DMS 273 (cell line): ENCODE data around the gene RNF150.

Experiments
- DNase-seq: peaks from one replicate; lab custom pipeline; 2025; ENCODE audit not compliant: unreplicated experiment; lab: John Stamatoyannopoulos, UW

The RNF150 gene

GRCh38 chr4:140930557-140930956, 202.7 kb downstream of the RNF150 start:
- no peak for DNase-seq

DNA sequence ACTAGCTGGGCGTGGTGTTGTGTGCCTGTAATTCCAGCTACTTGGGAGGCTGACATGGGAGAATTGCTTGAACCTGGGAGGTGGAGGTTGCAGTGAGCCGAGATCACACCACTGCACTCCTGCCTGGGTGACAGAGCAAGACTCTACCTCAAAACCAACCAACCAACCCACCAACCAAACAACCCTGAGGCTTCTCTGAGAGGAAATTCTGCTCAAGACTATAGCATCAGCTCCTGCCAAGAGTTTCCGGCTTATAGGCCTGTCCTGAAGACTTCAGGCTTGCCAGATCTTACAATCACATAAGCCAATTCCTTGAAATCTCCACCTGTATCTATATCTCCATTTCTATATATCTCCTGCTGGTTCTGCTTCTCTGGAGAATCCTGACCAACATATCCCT, 203.3 kb downstream of the RNF150 start:
- DNase-seq: no peak

GRCh38 chr4:140928880-140929279, 204.4 kb downstream of the RNF150 start:
- no peak for DNase-seq

DNA sequence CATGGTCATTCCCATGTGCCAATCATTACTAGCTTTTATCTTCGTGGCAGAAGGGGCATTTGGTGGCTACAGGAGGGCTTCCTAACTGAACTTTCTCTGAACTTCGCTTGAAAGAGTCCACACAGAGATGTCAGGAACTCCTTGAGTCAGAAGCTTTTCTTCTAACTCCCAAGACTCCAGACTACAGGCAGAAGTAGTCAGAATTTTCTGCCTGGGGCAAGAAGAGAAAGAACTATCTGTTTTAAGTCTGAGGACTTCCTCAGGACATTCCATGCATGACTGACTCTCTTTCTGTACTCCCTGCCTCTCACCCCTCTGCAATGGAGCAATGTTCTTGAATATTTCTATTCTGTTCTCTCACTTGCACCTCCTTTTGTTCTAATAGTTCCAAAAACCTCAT, 206.6 kb downstream of the RNF150 start:
- no peak for DNase-seq

- DNase-seq: no peak
Measured at GRCh38 chr4:140925417-140925816, 207.9 kb downstream of the RNF150 start.

DNA sequence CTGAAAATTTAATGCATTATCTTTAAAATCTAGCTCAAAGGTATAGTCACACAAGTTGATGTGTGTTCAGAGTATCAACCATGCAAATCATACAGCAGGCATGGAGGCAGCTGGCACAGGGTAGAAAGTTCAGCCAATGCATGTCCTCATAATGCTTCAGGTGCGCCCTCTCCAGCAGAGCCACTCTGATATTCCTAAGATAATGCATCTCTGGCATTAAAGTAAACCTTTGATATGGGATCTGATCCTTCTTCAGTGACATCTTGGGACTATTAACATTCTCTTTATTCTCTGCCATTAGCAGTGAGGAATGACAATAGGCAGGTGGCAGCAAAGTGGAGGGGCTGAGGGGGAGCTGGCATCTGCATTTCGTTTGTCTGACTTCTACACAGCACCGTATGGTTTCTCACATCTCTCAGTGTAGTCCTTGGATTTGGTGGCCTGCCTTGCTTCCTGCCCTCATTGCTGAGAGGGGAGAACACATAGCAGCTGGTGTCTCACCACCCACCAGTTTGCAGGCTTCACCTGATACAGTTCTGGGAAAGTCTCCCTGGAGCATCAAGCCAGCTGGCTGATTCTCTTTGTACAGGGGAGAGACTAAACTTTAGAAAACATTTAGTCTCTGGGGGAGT, 208.4 kb downstream of the RNF150 start:
- peak; percentile 20 for DNase-seq

DNA sequence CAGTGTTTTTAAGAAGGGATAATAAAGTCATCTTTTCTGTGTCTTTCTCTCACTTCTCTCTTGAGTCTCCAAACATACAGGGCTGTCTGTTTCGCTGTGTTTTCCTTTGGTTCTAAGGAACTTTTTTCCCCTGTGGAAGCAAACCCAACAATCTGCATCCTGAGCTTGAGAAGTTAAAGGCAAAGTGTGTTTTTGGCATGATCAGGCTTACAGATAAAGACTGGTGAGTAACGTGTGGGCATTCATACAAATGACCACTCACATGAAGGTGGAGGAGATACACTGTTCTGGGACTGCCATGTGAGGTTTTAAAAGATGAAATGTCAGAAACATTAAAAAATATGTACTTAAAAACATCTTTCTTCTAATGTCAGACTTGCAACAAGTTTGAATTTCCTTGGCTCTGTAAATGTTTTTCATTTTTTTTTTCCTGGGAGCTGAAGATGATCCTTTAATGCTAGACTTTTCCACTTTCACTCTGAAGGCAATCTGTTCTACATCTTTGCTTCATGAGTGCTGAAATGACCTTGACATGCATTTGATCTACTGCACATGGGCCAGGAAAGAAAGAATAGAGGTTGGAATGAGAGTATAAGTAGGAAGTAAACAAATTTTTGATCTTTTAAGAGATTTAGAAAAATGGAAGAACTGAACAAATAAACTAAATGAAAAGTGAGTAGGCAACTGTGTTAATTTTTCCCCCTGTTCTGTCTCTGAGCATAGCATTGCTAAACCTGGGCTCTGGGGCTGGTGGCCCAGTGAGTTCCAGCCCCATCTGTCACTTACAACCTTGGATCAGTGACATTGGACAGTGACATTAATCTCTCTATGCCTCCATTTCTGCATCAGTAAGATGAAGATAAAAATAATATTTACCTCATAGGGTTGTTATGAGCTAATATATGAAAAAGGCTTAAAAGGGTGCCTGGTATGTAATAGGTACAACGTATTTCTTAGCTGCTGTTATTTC, 226.0 kb downstream of the RNF150 start:
- no peak for DNase-seq

DNA sequence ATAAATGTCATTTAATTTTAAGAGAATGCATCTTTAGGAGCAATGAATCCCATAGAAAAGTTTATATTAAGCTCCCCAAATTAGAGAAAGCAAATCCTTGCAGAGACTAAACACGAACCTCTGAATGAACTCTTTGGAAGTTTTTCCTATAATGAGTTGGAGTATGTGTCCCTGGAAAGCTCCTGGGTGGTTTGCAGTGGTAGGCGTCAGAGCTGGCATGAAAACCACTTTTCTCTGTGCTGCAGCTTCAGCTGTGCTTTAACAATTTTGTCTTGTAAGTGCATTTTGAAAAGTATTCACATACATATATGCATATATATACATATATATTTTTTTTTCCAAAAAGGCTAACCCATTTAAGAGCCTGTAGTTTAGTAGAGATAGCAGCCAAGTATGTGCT, 228.4 kb downstream of the RNF150 start:
- DNase-seq: no peak

DNA sequence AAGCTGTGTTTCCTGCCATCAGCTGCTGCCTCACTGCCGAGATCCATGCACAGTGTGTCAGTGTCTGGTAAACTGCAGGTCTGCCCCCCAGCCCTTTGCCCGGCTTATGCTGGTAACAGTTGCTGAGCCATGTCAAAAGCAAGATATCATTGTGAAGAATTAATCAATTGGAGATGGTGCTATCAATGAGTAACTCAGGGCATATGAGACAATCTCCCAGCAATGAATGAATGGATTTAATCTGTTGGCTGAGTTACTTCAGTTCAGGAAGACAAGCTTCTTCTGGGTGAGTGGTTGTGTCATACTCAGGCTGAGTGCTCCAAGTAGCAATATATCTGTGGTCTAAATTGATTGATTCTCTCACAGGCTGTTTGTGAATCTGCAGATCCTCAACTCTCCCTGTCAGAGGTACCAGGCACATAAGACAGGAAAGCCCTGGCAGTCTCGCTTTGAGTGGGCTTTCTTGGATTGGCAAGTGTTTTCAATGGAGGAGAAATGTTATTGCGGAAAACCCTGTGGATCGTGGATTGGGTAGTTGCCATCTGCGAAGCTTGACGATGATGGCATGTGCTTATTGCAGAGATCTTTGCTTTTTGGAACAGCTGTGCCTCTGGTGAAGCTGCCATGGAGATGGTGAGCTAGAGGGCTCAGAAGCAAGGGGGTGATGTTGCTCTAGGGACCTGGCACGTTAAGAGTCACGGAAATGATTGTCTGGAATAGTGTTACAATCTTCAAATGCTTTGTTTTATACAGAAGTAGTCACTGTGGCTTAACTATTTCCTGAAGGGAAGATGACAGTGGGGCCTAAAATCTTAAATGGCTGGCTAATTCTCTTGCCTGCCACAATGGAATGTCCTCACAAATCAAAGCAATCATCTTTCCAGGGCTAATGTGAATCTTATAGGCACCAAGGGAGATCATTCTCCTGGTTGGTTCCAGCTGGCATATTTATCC, 229.5 kb downstream of the RNF150 start:
- no peak for DNase-seq

DNA sequence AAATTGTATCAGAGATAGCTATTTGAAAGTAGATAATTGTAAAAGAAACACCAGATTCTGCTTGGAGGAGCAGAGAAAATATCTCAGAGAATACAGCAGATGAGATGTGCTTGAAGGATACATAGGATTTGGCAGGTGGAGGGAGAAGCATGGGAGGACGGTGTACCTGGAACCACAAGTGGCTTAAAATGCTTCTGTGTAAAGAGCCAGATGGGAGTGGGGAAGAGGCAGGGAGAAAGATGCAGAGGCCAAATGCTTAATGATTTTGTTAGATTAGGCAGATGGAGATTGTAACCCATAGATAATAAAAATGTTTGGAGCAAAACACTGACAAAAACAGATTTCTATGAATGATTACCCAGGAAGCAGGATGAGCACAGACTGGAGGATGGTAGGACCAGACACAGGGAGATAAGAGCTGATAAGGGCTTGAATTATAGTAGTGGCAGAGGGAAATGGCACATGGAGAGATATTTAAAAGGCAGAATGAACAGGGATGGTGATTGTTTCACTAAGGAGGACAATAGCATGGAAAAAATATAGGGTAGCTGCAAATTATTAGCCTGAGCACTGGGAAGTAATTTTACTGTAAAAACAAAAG, 231.4 kb downstream of the RNF150 start:
- DNase-seq: no peak

DNA sequence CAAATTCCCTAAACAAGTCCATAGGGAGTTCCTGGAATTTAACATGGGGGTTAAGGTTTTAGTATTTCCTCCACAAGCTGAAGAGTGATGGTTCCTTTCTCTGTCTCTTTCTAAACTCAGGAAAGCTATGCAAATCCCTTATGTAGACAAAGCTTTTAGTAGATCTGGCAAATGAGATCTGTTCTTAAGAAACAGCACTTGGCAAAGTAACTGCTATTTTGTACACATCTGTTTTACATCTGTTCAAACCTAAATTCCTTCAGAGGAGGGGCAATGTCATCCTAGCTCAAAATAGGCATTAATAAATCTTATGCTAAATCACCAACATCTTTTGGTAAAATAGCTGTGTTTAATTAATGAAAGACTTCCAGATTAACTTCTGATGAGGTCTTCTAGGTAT, 239.3 kb downstream of the RNF150 start:
- DNase-seq: no peak

GRCh38 chr4:140888054-140888453, 245.2 kb downstream of the RNF150 start:
- DNase-seq: no peak

- DNase-seq: no peak
Measured at GRCh38 chr4:140887467-140887866, 245.8 kb downstream of the RNF150 start.

DNA sequence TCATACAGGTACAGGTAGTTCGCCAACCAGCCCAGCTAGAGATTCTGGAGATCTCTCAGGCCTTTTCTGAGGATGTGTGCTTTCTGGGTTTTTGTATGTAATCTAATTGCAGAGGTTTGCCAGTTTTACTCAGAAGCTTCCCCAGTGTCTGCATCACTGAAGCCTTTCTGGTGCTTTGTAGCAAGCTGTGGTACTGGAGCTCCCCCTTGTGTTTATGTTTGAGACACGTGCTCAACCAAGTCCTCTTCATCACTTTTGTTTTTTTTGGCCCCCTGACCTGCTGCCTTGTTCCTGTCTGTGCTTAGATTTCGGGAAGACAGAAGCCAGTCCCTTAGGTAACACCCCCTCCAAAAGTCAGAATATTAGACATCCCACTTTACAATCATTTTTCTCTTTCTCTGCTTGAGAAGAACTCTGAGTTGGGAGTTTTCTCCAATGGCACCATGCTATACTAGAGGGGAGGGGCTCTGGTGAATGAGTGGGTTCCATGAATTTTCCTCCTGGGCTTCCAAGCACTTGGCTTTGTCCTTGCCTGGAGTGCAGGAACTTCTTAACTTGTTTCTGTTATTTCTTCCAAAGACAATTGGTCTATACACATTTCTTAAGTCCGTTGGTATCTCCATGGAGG, 248.7 kb downstream of the RNF150 start:
- DNase-seq: peak; percentile 68

DNA sequence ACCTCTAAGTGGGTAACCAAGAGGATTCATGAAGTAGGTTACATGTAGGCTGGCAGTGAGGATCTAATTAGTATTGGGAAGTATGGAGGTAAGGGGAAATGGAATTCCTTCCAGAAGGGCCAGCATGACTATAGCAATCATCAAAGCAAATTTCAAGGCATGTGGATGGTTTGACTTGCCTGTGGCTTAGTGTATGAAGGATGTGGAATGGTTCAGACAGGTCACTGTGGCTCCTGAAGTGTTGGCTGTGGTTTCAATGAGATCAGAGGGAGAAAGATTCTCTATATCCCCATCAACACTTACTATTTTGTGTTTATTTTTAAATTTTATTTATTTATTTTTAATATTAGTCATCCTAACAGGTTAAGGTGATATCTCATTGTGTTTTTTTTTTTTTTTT, 255.5 kb downstream of the RNF150 start:
- DNase-seq: no peak

- no peak for DNase-seq
Measured at GRCh38 chr4:140876615-140877364, 256.5 kb downstream of the RNF150 start.

DNA sequence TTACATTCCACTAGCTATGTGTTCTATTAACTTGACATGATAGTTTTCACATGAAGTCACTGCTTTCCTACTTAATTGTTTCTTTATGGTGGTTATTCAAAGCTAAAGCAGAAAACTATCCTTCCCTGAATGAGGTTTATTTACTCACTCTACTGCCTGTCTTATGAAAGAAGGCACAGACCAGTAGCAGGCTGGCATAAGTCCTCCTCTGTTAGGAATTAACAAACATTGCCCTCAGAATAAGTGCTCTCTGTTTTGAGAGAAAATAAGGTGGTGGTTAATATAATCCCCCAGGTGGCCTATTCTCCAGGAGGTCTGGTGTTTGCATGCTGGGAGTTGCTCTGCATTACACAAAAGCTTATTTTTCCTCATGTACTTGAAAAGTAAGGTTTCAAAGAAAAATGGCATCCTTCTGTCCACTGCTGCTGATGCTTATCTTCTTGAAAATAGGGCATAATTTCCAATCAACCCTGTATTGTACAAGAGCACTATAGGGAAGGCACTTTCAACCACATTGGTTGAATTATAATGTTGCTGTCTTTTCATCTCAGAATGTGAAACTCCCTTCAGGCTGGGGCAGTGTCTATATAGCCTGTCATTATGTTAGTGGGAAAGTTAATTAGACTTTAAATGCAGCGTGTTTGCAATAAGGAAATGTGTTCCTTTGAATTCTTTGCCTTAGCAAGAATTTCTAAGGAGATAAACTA, 257.4 kb downstream of the RNF150 start:
- DNase-seq: no peak

DNA sequence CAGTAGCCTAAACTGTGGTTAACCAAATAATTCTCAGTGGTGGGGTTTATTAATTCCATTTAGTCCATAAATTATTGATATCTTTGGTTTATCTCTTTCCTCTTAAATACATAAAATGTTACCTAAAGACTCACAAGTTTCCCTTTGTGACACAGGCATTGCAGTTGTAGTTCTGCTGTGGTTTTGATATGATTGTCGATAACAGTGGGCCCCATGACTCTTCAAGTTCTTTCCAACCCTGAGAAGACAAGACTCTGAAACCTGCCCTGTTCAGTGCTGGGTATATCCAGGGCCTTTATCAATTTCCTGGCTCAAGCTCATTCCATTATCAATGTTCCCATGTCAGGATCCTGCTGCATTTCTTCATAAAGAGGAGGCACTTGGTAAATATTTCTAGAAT, 259.2 kb downstream of the RNF150 start:
- no peak for DNase-seq

- no peak for DNase-seq
Measured at GRCh38 chr4:140871368-140871767, 261.9 kb downstream of the RNF150 start.
